GM23338 (cell line): ENCODE data around the gene SYMPK.
"Not testable (repeated sequence)": the region's sequence is repeated elsewhere in the genome, so short reads cannot be mapped to it uniquely, and the experiment has no call there.

Source experiments
- EZH2 ChIP-seq: fragments of 200-600 bp; sonication (generic); IDR thresholded peaks from one replicate; pipeline ENCODE4 v1.8.0; 2017; ENCODE audit warnings: antibody characterized with exemption, mild to moderate bottlenecking, low read depth; ENCODE audit not compliant: unreplicated experiment
- EZH2phosphoT487 ChIP-seq: fragments of 200-600 bp; sonication (generic); IDR thresholded peaks from one replicate; pipeline ENCODE4 v1.8.1; 2018; ENCODE audit warnings: antibody characterized with exemption; ENCODE audit not compliant: unreplicated experiment
- POLR2AphosphoS5 ChIP-seq: IDR thresholded peaks from 2 replicates; pipeline ENCODE4 v1.6.1; 2016; ENCODE audit warnings: antibody characterized with exemption, low read depth
- ZNF114 ChIP-seq: fragments of 250-450 bp; sonication (Bioruptor Pico); IDR thresholded peaks from 2 replicates; pipeline ENCODE4 v1.5.0; 2020; ENCODE audit warnings: mild to moderate bottlenecking, moderate library complexity
- TF ChIP-seq, protein P1 (sequence below): IDR thresholded peaks from one replicate; pipeline ENCODE4 v1.6.1; 2018; ENCODE audit warnings: antibody characterized with exemption; ENCODE audit not compliant: unreplicated experiment
- TF ChIP-seq, protein P2 (sequence below), 2 experiments: fragments of 200-600 bp in 1 of 2; sonication (generic) in 1 of 2; conservative IDR thresholded peaks; 2 replicates each; pipeline versions ENCODE4 v1.5.1 to v1.6.1; 2016 to 2017; ENCODE audit warnings: antibody characterized with exemption in 2 of 2, low read depth in 2 of 2, mild to moderate bottlenecking in 2 of 2, moderate library complexity in 1 of 2

DNA sequence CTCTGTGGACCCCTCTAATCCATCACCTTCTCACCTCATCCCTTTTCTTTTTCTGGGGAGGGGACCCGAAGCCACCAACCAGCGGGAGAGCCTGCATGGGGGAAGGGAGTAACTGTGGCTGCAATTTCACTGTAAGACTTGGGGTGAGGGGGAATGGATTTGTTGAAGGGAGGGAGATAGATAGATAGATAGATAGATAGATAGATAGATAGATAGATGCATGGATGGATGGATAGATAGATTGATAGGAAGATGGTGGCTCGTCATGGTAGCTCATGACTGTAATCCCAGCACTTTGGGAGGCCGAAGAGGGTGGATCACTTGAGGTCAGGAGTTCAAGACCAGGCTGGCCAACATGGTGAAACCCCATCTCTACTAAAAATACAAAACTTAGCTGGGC lies 4.3 kb upstream of the SYMPK start:
- TF ChIP-seq, protein P1, sequence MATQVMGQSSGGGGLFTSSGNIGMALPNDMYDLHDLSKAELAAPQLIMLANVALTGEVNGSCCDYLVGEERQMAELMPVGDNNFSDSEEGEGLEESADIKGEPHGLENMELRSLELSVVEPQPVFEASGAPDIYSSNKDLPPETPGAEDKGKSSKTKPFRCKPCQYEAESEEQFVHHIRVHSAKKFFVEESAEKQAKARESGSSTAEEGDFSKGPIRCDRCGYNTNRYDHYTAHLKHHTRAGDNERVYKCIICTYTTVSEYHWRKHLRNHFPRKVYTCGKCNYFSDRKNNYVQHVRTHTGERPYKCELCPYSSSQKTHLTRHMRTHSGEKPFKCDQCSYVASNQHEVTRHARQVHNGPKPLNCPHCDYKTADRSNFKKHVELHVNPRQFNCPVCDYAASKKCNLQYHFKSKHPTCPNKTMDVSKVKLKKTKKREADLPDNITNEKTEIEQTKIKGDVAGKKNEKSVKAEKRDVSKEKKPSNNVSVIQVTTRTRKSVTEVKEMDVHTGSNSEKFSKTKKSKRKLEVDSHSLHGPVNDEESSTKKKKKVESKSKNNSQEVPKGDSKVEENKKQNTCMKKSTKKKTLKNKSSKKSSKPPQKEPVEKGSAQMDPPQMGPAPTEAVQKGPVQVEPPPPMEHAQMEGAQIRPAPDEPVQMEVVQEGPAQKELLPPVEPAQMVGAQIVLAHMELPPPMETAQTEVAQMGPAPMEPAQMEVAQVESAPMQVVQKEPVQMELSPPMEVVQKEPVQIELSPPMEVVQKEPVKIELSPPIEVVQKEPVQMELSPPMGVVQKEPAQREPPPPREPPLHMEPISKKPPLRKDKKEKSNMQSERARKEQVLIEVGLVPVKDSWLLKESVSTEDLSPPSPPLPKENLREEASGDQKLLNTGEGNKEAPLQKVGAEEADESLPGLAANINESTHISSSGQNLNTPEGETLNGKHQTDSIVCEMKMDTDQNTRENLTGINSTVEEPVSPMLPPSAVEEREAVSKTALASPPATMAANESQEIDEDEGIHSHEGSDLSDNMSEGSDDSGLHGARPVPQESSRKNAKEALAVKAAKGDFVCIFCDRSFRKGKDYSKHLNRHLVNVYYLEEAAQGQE: not testable (repeated sequence)
- TF ChIP-seq, protein P2, sequence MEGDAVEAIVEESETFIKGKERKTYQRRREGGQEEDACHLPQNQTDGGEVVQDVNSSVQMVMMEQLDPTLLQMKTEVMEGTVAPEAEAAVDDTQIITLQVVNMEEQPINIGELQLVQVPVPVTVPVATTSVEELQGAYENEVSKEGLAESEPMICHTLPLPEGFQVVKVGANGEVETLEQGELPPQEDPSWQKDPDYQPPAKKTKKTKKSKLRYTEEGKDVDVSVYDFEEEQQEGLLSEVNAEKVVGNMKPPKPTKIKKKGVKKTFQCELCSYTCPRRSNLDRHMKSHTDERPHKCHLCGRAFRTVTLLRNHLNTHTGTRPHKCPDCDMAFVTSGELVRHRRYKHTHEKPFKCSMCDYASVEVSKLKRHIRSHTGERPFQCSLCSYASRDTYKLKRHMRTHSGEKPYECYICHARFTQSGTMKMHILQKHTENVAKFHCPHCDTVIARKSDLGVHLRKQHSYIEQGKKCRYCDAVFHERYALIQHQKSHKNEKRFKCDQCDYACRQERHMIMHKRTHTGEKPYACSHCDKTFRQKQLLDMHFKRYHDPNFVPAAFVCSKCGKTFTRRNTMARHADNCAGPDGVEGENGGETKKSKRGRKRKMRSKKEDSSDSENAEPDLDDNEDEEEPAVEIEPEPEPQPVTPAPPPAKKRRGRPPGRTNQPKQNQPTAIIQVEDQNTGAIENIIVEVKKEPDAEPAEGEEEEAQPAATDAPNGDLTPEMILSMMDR (conservative IDR thresholded peaks at IDR 0.05; ENCODE audit: low read depth in 2 of 2): not testable (repeated sequence)
- TF ChIP-seq EZH2, ZNF114, EZH2phosphoT487, POLR2AphosphoS5: not testable (repeated sequence)
